Measurements from ENCODE around the gene XKRX. TPM values are rescaled to one million over a fixed set of nuclear protein-coding genes. Genes with fewer than 3 reads are reported as not detected.
A peak's percentile ranks its signal among the peaks of the same experiment; 100 is the strongest.

Gene XKRX
- total and polyA plus RNA-seq, 2 donors (not counting 1 experiment from before 2014, with no cell fraction given): 4.6 to 5.4 TPM

GRCh38 chrX:100931218-100931924, 2.7 kb upstream of the XKRX start:
- H3K4me2 ChIP-seq (replicated peaks; ENCODE audit: low read depth, low read length, poor library complexity, severe bottlenecking): peak overlapping the region; percentile 24
- DNase-seq (peak; percentile 54), ATAC-seq (ENCODE audit: low read depth) (peak; percentile 57)
- no peak overlapping the region for H2AFZ ChIP-seq (ENCODE audit: insufficient read depth, low read depth, low read length, poor library complexity, severe bottlenecking)
- Mint-ChIP-seq H3K27me3 (no peaks in the 10 kb centered on the region), H3K4me1 (peaks cover 42% of the 10 kb centered on the region), H3K4me3 (peak overlapping the region; percentile 63), H3K27ac (peak overlapping the region; percentile 83), H3K9me3 (ENCODE audit: insufficient read depth) (no peaks in the 10 kb centered on the region)
- H3K4me1 ChIP-seq (ENCODE audit: control insufficient read depth in 2 of 2, insufficient read depth in 2 of 2, low read length in 2 of 2): peaks cover 18 to 47% of the 10 kb centered on the region in 2 donors
- intact Hi-C loops (cut with micrococcal nuclease): no loop called here
- H3K9ac ChIP-seq (ENCODE audit: low read length): no peak overlapping the region
- 31% methylated on average over 2 of the region's 4 CpGs for whole genome bisulfite sequencing (ENCODE audit: insufficient coverage)
- TF ChIP-seq CTCF (IDR thresholded peaks at IDR 0.05) (no peak), EZH2 (IDR thresholded peaks at IDR 0.05; ENCODE audit: borderline replicate concordance, insufficient read depth, low read depth, low read length, poor library complexity, severe bottlenecking) (no peak)
- ChIA-PET CTCF (no interaction called here), POLR2A (no interaction called here)
- H3K9me3 ChIP-seq (ENCODE audit: control extremely low read depth in 1 of 3, control insufficient read depth in 2 of 3, insufficient read depth in 1 of 3, low read length in 2 of 3): peaks cover 0 to 4% (median 2%) of the 10 kb centered on the region in 3 donors
- H3K79me2 ChIP-seq (ENCODE audit: control insufficient read depth, insufficient read depth, low read length): no peaks in the 10 kb centered on the region
- no peak overlapping the region for H3K4me3 ChIP-seq (ENCODE audit: control extremely low read depth in 1 of 5, extremely low read depth in 1 of 5, insufficient read depth in 1 of 5, low read depth in 2 of 5, low read length in 4 of 5)
- H3K36me3 ChIP-seq (replicated peaks in 1 of 2; ENCODE audit: control extremely low read depth in 1 of 2, control insufficient read depth in 1 of 2, extremely low read depth in 1 of 2, insufficient read depth in 2 of 2, low read length in 1 of 2): no peaks in the 10 kb centered on the region
- no peaks in the 10 kb centered on the region for H3K27me3 ChIP-seq (replicated peaks in 1 of 4; ENCODE audit: control extremely low read depth in 1 of 4, control insufficient read depth in 3 of 4, insufficient read depth in 4 of 4, low read length in 3 of 4)
- no peaks in the 10 kb centered on the region for H4K20me1 ChIP-seq (ENCODE audit: control insufficient read depth, insufficient read depth, low read length, poor library complexity, severe bottlenecking)
- peak overlapping the region; percentile 53 to 75 for H3K27ac ChIP-seq (ENCODE audit: low read length in 2 of 2)

- H4K20me1 ChIP-seq (ENCODE audit: control insufficient read depth, insufficient read depth, low read length, poor library complexity, severe bottlenecking): no peaks in the 10 kb centered on the region
- no peaks in the 10 kb centered on the region for H3K79me2 ChIP-seq (ENCODE audit: control insufficient read depth, insufficient read depth, low read length)
- H3K36me3 ChIP-seq (replicated peaks in 1 of 2; ENCODE audit: control extremely low read depth in 1 of 2, control insufficient read depth in 1 of 2, extremely low read depth in 1 of 2, insufficient read depth in 2 of 2, low read length in 1 of 2): no peaks in the 10 kb centered on the region
- H3K9me3 ChIP-seq (ENCODE audit: control extremely low read depth in 1 of 3, control insufficient read depth in 2 of 3, insufficient read depth in 1 of 3, low read length in 2 of 3): peaks cover 0 to 2% (median 0%) of the 10 kb centered on the region in 3 donors
- peaks cover 46% of the 10 kb centered on the region for H3K4me1 Mint-ChIP-seq
- H2AFZ ChIP-seq (ENCODE audit: insufficient read depth, low read depth, low read length, poor library complexity, severe bottlenecking): no peak overlapping the region
- H3K4me3 Mint-ChIP-seq: peak overlapping the region; percentile 69
- no peaks in the 10 kb centered on the region for H3K27me3 ChIP-seq (replicated peaks in 1 of 4; ENCODE audit: control extremely low read depth in 1 of 4, control insufficient read depth in 3 of 4, insufficient read depth in 4 of 4, low read length in 3 of 4)
- H3K9ac ChIP-seq (ENCODE audit: low read length): peak overlapping the region; percentile 7
- H3K4me1 ChIP-seq (ENCODE audit: control insufficient read depth in 2 of 2, insufficient read depth in 2 of 2, low read length in 2 of 2): peaks cover 9 to 39% of the 10 kb centered on the region in 2 donors
- DNase-seq (no peak), ATAC-seq (ENCODE audit: low read depth) (no peak)
- no peak overlapping the region for H3K27ac ChIP-seq (ENCODE audit: low read length in 2 of 2)
- no peaks in the 10 kb centered on the region for H3K27me3 Mint-ChIP-seq
- ChIA-PET CTCF (no interaction called here), POLR2A (no interaction called here)
- 100% methylated on average over 1 of the region's 2 CpGs for WGBS (ENCODE audit: insufficient coverage)
- H3K4me2 ChIP-seq (replicated peaks; ENCODE audit: low read depth, low read length, poor library complexity, severe bottlenecking): peak overlapping the region; percentile 36
- no peak for TF ChIP-seq CTCF (IDR thresholded peaks at IDR 0.05)
- no peak for TF ChIP-seq EZH2 (IDR thresholded peaks at IDR 0.05; ENCODE audit: borderline replicate concordance, insufficient read depth, low read depth, low read length, poor library complexity, severe bottlenecking)
- no peaks in the 10 kb centered on the region for H3K9me3 Mint-ChIP-seq (ENCODE audit: insufficient read depth)
- H3K27ac Mint-ChIP-seq: no peak overlapping the region
- intact Hi-C loops (cut with micrococcal nuclease): loop anchor here (5.0 to 10.0 kb wide), 2 partner anchors 102 to 171 kb away; partner anchors contain the start of genes CENPI and CSTF2
- no peak overlapping the region for H3K4me3 ChIP-seq (ENCODE audit: control extremely low read depth in 1 of 5, extremely low read depth in 1 of 5, insufficient read depth in 1 of 5, low read depth in 2 of 5, low read length in 4 of 5)
Observed at GRCh38 chrX:100926453-100926852, 2.3 kb downstream of the XKRX start.
